ENCODE data around the gene TAAR6. TPM values are rescaled to one million over a fixed set of nuclear protein-coding genes. Genes with fewer than 3 reads are reported as not detected.
A peak's percentile ranks its signal among the peaks of the same experiment; 100 is the strongest.
"Not testable (repeated sequence)": the region's sequence is repeated elsewhere in the genome, so short reads cannot be mapped to it uniquely, and the experiment has no call there.

TAAR6 gene
- total and polyA plus RNA-seq, 2 experiments from 2014 or later = not detected

DNA sequence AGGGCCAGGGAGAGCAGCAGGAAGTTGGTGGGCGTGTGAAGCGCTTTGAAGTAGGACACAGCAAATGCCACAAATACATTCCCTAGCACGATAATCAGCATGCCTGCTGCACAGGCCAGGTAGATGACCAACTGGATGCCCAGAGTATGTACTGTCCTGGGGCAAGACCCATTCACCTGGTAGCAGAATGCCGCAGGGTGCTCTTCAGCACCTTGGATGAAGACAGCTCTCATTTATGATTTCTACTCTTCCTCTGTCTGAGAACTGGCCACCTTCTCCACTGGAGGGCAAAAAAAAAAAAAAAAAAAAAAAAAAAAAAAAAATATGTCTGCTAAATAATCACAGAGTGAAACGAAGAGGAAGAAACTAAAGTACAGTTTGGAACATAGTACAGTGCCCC, 19.3 kb downstream of the TAAR6 start, which contains the start of gene TAAR5:
Gene TAAR5, minus strand, starts transcription at position 288 of the 400 bp plus-strand sequence. Its CDS starts 55 bp downstream, at position 233.
- Histone ChIP-seq H3K27ac (no peak within 1 kb of the TSS), H3K4me2 (ENCODE audit: unreplicated experiment) (no peak within 1 kb of the TSS), H3K9me2 (ENCODE audit: insufficient read depth) (no peaks in the 10 kb centered on the region), H2AFZ (no peak within 1 kb of the TSS), H3K36me3 (ENCODE audit: low read depth) (no peaks in the 10 kb centered on the region), H3K79me2 (ENCODE audit: insufficient read depth) (no peaks in the 10 kb centered on the region), H3F3A (ENCODE audit: insufficient read depth) (no peaks in the 10 kb centered on the region), H3K4me1 (ENCODE audit: insufficient read depth) (no peaks in the 10 kb centered on the region), H3K9me3 (ENCODE audit: low read depth) (no peaks in the 10 kb centered on the region), H4K20me1 (ENCODE audit: insufficient read depth) (no peaks in the 10 kb centered on the region), H3K4me3 (no peak within 1 kb of the TSS), H3K9ac (no peak within 1 kb of the TSS), H3K27me3 (replicated peaks; ENCODE audit: insufficient read depth) (peaks cover 11% of the 10 kb centered on the region; the same call in 1 of the 2 replicates)
- DNase-seq = no peak
- TF ChIP-seq EZH2phosphoT487 (IDR thresholded peaks at IDR 0.05; ENCODE audit: insufficient read depth, low read depth) = no peak
- TF ChIP-seq EZH2 (IDR thresholded peaks at IDR 0.05; ENCODE audit: insufficient read depth, poor library complexity, severe bottlenecking) = no peak
- 67 to 72% methylated on average over 5 of the region's 5 CpGs for WGBS, 2 experiments (ENCODE audit: low coverage in 1 of 2, low lambda C conversion rate in 2 of 2, missing lambda C conversion rate in 2 of 2)
- in situ Hi-C loops (cut with MboI) = no loop called here

DNA sequence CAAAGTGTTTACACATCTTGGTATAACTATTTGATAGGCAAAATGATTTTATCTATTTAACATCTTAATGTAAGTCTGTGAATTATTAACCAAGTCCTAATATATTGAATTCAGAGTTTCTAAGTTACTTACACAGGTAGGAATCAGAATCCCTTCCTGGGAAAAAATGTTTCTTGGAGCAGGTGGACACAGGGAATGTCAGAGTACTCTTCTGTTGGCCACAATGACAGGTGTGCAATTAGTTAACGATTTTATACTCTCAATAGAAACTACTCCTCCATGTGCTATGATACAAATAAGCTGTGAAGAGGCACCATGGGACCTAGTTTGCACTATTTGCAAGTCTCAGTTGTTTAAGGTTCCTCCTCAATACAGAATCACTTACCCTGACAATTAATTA, 20.2 kb downstream of the TAAR6 start:
- in situ Hi-C loops (cut with MboI) = no loop called here
- Histone ChIP-seq H3K4me3 (no peak overlapping the region), H3K9me2 (ENCODE audit: insufficient read depth) (no peaks in the 10 kb centered on the region), H3F3A (ENCODE audit: insufficient read depth) (no peaks in the 10 kb centered on the region), H3K27ac (no peak overlapping the region), H3K36me3 (ENCODE audit: low read depth) (no peaks in the 10 kb centered on the region), H3K4me1 (ENCODE audit: insufficient read depth) (no peaks in the 10 kb centered on the region), H2AFZ (no peak overlapping the region), H3K9ac (no peak overlapping the region), H3K9me3 (ENCODE audit: low read depth) (no peaks in the 10 kb centered on the region), H3K27me3 (replicated peaks; ENCODE audit: insufficient read depth) (peaks cover 7% of the 10 kb centered on the region; the same call in 1 of the 2 replicates), H3K4me2 (ENCODE audit: unreplicated experiment) (no peak overlapping the region), H4K20me1 (ENCODE audit: insufficient read depth) (no peaks in the 10 kb centered on the region), H3K79me2 (ENCODE audit: insufficient read depth) (no peaks in the 10 kb centered on the region)
- 32 to 43% methylated on average over 1 of the region's 1 CpG for WGBS, 2 experiments (ENCODE audit: low coverage in 1 of 2, low lambda C conversion rate in 2 of 2, missing lambda C conversion rate in 2 of 2)
- no peak for DNase-seq
- TF ChIP-seq EZH2 (IDR thresholded peaks at IDR 0.05; ENCODE audit: insufficient read depth, poor library complexity, severe bottlenecking) (no peak), EZH2phosphoT487 (IDR thresholded peaks at IDR 0.05; ENCODE audit: insufficient read depth, low read depth) (no peak)

DNA sequence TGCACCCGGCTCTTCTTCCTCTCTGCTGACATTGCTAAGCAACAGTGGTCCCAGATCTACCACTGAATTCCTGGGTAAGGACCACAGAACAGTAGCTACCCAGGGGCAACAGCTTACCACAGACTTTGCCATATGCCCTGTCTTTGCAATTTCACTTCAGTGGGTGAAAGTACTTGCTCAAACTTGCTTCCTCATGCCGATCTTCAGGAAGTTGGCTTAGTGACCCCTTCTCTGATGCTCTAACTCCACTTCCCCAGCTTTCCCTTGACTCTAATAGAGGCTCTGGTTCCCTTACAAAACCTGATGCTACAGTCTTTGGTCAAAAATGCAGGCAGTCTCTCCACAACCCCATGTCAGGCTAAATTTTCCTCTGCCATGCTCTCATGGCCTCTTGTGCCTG, 22.7 kb downstream of the TAAR6 start:
- Histone ChIP-seq H3K9ac (no peak overlapping the region), H4K20me1 (ENCODE audit: insufficient read depth) (no peaks in the 10 kb centered on the region), H3K36me3 (ENCODE audit: low read depth) (no peaks in the 10 kb centered on the region), H3K4me1 (ENCODE audit: insufficient read depth) (no peaks in the 10 kb centered on the region), H2AFZ (no peak overlapping the region), H3K27ac (no peak overlapping the region), H3K79me2 (ENCODE audit: insufficient read depth) (no peaks in the 10 kb centered on the region), H3K4me3 (no peak overlapping the region), H3K9me3 (ENCODE audit: low read depth) (no peaks in the 10 kb centered on the region), H3K27me3 (replicated peaks; ENCODE audit: insufficient read depth) (peaks cover 24% of the 10 kb centered on the region), H3K4me2 (ENCODE audit: unreplicated experiment) (no peak overlapping the region), H3F3A (ENCODE audit: insufficient read depth) (no peaks in the 10 kb centered on the region), H3K9me2 (ENCODE audit: insufficient read depth) (no peaks in the 10 kb centered on the region)
- TF ChIP-seq EZH2phosphoT487 (IDR thresholded peaks at IDR 0.05; ENCODE audit: insufficient read depth, low read depth) (no peak), EZH2 (IDR thresholded peaks at IDR 0.05; ENCODE audit: insufficient read depth, poor library complexity, severe bottlenecking) (no peak)
- in situ Hi-C loops (cut with MboI) = no loop called here
- 43 to 51% methylated on average over 2 of the region's 2 CpGs for WGBS, 2 experiments (ENCODE audit: low coverage in 1 of 2, low lambda C conversion rate in 2 of 2, missing lambda C conversion rate in 2 of 2)
- no peak for DNase-seq

DNA sequence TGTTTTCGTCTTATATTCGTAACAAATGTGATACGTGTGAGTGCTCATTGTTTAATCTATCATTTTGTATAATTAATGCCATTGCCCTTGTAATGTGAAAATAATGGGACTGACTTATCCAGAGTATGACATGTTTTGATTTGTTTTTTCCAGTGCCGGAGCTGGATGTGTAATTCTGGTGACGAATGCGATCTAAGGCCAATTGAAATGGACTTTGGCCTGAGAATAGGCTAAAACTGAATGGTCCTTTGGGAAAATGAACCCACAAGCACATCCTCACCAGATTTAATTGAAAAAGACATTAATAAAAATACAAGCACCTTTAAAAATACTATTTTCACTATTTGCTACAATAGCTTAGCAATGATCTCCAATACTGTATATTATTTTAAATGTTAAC, 26.1 kb downstream of the TAAR6 start:
- Histone ChIP-seq H3K4me1 (ENCODE audit: insufficient read depth) (no peaks in the 10 kb centered on the region), H3K4me3 (no peak overlapping the region), H4K20me1 (ENCODE audit: insufficient read depth) (no peaks in the 10 kb centered on the region), H3K9me3 (ENCODE audit: low read depth) (no peaks in the 10 kb centered on the region), H3K27ac (no peak overlapping the region), H3F3A (ENCODE audit: insufficient read depth) (no peaks in the 10 kb centered on the region), H3K9ac (no peak overlapping the region), H3K36me3 (ENCODE audit: low read depth) (no peaks in the 10 kb centered on the region), H3K4me2 (ENCODE audit: unreplicated experiment) (no peak overlapping the region), H2AFZ (no peak overlapping the region), H3K79me2 (ENCODE audit: insufficient read depth) (no peaks in the 10 kb centered on the region), H3K9me2 (ENCODE audit: insufficient read depth) (no peaks in the 10 kb centered on the region), H3K27me3 (replicated peaks; ENCODE audit: insufficient read depth) (peaks cover 25% of the 10 kb centered on the region)
- 67 to 68% methylated on average over 6 of the region's 6 CpGs for WGBS, 2 experiments (ENCODE audit: low coverage in 1 of 2, low lambda C conversion rate in 2 of 2, missing lambda C conversion rate in 2 of 2)
- in situ Hi-C loops (cut with MboI) = no loop called here
- no peak for TF ChIP-seq EZH2 (IDR thresholded peaks at IDR 0.05; ENCODE audit: insufficient read depth, poor library complexity, severe bottlenecking)
- DNase-seq = no peak

- H3K36me3 ChIP-seq (ENCODE audit: low read depth) = no peaks in the 10 kb centered on the region
- H3K4me2 ChIP-seq (ENCODE audit: unreplicated experiment) = no peak overlapping the region
- no peaks in the 10 kb centered on the region for H3K9me2 ChIP-seq (ENCODE audit: insufficient read depth)
- no peaks in the 10 kb centered on the region for H3K9me3 ChIP-seq (ENCODE audit: low read depth)
- H3F3A ChIP-seq (ENCODE audit: insufficient read depth) = no peaks in the 10 kb centered on the region
- TF ChIP-seq EZH2 (IDR thresholded peaks at IDR 0.05; ENCODE audit: insufficient read depth, poor library complexity, severe bottlenecking) = no peak
- TF ChIP-seq EZH2phosphoT487 (IDR thresholded peaks at IDR 0.05; ENCODE audit: insufficient read depth, low read depth) = no peak
- H3K79me2 ChIP-seq (ENCODE audit: insufficient read depth) = no peaks in the 10 kb centered on the region
- no peak overlapping the region for H2AFZ ChIP-seq
- WGBS, 2 experiments (ENCODE audit: low coverage in 1 of 2, low lambda C conversion rate in 2 of 2, missing lambda C conversion rate in 2 of 2) = 13 to 19% methylated on average over 3 of the region's 3 CpGs
- no peaks in the 10 kb centered on the region for H4K20me1 ChIP-seq (ENCODE audit: insufficient read depth)
- H3K4me1 ChIP-seq (ENCODE audit: insufficient read depth) = no peaks in the 10 kb centered on the region
- DNase-seq = peak; percentile 10
- in situ Hi-C loops (cut with MboI) = no loop called here
- H3K27me3 ChIP-seq (replicated peaks; ENCODE audit: insufficient read depth) = peaks cover 19% of the 10 kb centered on the region
- no peak overlapping the region for H3K9ac ChIP-seq
- H3K27ac ChIP-seq = no peak overlapping the region
- no peak overlapping the region for H3K4me3 ChIP-seq
Observed at GRCh38 chr6:132598473-132598872, 28.4 kb downstream of the TAAR6 start.

GRCh38 chr6:132600900-132601299, 30.8 kb downstream of the TAAR6 start:
- H3F3A ChIP-seq (ENCODE audit: insufficient read depth); H3K9me2 ChIP-seq (ENCODE audit: insufficient read depth); DNase-seq; H3K79me2 ChIP-seq (ENCODE audit: insufficient read depth); H3K27ac ChIP-seq; H3K36me3 ChIP-seq (ENCODE audit: low read depth); H2AFZ ChIP-seq; H4K20me1 ChIP-seq (ENCODE audit: insufficient read depth); H3K4me3 ChIP-seq; H3K4me2 ChIP-seq (ENCODE audit: unreplicated experiment); H3K9me3 ChIP-seq (ENCODE audit: low read depth); in situ Hi-C loops (cut with MboI); H3K4me1 ChIP-seq (ENCODE audit: insufficient read depth); H3K9ac ChIP-seq: not testable (repeated sequence)
- H3K27me3 ChIP-seq (replicated peaks; ENCODE audit: insufficient read depth) = peaks cover 14% of the 10 kb centered on the region

All from GM23248 (cell line).